ENCODE data around the gene UNC13B.

Gene UNC13B

GRCh38 chr9:35322075-35322885 lies 160.5 kb downstream of the UNC13B start:
- DNase-seq (ENCODE audit: low read depth in 2 of 3, low spot score in 1 of 3) = no peak

DNA sequence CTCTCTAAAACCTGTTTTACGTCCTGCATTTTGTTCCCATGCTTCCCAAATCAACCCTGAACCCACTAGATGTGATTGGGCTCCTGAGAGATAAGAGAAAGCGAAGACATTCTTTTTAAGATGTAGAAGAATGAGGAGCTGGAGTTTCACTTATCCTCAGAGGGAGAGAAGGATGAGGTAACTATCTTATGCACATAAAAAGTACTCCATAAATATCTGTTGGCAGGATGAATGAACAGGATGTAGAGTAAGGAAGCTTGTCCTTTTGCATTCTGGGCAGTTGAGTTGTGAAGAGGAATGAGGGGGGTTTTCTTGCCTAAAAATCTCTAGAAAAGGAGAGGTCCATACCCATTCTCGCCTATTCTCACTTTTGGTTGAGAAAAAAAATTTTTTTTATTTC lies 163.2 kb downstream of the UNC13B start:
- DNase-seq (ENCODE audit: low read depth in 2 of 3, low spot score in 1 of 3) = no peak

- no peak for DNase-seq (ENCODE audit: low read depth in 2 of 3, low spot score in 1 of 3)
Observed at GRCh38 chr9:35333551-35333950, 171.7 kb downstream of the UNC13B start.

GRCh38 chr9:35335164-35335563 lies 173.4 kb downstream of the UNC13B start:
- no peak for DNase-seq (ENCODE audit: low read depth in 2 of 3, low spot score in 1 of 3)

DNA sequence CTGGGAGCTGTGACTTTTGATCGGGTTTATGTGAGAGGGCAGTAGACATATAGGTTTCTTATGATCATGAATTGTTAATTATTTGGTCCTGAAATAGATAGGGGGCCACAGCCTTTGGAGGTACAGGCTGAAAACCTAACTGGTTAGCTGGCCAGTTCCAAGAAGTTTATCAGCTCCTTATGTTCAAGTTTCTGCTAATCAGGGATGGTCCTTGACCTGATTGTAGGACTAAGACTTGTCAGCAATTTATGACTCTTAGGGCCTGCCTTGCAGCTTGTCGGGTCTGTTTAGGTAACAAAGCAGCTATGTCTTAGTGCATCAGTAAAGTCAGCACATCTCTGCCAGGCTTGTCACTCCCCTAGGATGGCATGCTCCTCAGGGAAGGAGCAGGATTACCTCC lies 176.3 kb downstream of the UNC13B start:
- no peak for DNase-seq (ENCODE audit: low read depth in 2 of 3, low spot score in 1 of 3)

GRCh38 chr9:35338561-35339274 lies 176.9 kb downstream of the UNC13B start:
- DNase-seq (ENCODE audit: low read depth in 2 of 3, low spot score in 1 of 3) = no peak

DNA sequence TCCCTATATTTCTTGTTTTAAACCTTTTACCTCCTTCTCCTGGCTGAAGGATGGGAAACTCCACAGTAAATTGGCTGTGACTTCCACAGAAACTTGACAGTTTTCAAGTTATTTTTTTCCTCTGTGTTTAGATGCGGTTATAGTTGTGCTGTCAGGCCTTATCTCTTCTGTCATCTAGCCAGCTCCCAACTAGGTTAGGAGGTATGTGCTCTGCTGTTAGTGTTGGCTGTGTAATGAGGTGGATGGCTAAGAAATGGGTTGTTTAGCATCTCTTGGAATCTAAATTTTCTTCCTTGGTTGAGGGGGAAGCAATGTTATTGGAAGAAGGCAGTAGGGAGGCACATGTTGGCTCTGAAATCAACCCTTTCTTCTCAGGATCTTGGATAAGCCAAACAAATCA lies 178.2 kb downstream of the UNC13B start:
- DNase-seq (ENCODE audit: low read depth in 2 of 3, low spot score in 1 of 3) = no peak

GRCh38 chr9:35341021-35341420 lies 179.2 kb downstream of the UNC13B start:
- DNase-seq (ENCODE audit: low read depth in 2 of 3, low spot score in 1 of 3) = no peak

GRCh38 chr9:35341585-35341984 lies 179.8 kb downstream of the UNC13B start:
- DNase-seq (ENCODE audit: low read depth in 2 of 3, low spot score in 1 of 3) = no peak

DNA sequence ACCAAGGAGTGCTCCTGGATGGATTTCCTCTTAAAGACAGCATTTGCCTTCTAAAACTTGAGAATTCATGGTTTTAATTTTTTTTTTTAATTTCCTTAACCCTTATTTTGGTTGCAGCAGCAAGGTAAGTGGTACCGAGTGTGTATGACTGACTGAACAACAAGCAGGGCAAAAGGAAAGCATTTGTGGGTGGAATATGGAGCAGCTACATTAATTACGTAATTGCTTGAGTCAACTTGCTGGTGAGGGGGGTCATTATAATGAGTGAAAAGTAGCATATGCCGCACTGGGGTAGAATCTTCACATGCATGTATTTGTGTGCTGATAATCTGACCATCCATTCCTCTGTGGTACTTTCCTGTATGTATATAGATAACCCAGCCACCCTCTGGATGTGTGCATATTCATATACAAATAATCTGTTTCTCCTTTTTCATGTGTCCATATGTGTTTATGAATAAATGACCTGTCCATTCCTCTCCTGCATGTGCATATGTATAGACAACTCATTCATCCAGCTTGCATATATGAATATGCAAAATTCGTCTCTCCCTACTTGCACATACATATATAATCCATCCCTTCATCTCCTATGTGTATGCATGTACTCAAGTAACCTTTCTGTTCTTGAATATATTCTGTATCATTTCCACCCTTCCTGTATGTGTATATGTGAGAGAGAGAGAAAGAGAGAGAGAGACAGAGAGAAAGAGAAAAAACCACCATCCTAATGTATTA lies 180.6 kb downstream of the UNC13B start:
- DNase-seq (ENCODE audit: low read depth in 2 of 3, low spot score in 1 of 3) = no peak

GRCh38 chr9:35348109-35348508 lies 186.3 kb downstream of the UNC13B start:
- DNase-seq (ENCODE audit: low read depth in 2 of 3, low spot score in 1 of 3) = no peak

GRCh38 chr9:35349287-35349990 lies 187.6 kb downstream of the UNC13B start:
- DNase-seq (ENCODE audit: low read depth in 2 of 3, low spot score in 1 of 3) = no peak

- no peak for DNase-seq (ENCODE audit: low read depth in 2 of 3, low spot score in 1 of 3)
Observed at GRCh38 chr9:35350212-35350611, 188.4 kb downstream of the UNC13B start.

DNA sequence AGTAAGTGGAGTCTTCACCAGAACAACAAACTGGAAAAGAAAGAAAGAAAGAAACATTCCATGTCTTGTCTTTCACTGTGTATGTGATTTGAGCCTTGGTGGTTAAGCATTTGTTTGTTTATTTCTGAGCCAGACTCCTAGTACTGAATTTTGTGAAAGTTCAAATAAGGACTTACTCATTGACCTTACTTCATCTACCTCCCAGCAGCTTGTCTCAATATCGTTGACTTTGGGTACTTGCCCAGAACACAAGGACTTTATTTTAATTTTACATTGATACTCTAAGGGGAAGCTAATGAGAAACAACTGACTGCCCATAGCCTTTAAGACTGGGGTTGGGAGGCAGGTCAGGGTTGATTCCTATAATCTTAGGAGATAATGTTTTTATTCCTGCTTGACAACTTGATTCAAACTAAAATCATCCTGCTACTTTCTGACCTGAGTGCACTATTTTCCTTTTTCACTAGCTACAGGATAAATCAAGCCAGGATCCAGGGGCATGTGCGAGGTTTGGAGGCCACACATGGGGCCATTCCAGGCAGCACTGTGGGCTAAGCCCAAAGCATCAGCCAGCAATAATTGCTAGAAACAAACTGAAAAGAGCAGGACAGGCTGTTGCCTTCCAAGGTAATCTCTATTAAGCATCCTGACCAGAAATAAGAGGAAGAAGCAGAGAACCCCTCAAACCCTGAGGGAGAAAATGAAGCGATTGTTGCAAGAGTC lies 189.2 kb downstream of the UNC13B start:
- DNase-seq (ENCODE audit: low read depth in 2 of 3, low spot score in 1 of 3) = no peak

DNA sequence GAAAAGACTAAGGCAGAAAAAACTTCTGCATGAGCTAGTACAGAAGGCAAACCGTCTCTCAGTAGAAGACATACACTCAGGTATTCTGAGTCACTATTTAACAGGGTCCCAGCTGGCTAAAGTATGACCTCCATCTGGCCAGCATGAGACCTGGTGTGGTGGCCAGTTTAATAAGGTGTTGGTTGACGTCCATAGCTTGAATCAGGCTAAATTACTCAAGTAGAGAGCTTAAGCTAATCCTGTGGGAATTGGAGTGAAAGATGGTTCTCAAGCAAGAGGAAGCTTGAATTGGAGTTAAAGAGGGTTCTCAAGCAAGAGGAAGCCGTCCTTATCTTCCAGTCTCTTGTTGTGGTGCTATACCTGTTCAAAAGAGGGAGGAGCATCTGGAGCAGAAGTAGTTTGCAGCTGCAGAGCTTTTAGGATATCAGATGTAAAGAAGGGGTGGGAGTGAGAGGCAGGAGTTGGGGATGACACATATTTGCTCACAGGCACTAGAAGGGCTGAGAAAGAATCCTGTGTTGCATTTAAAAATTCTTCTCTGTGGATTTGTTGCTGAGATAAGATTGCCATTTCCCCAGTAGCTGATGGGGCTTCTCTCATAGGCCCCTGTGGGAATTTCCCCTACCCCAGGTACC lies 192.0 kb downstream of the UNC13B start:
- DNase-seq (ENCODE audit: low read depth in 2 of 3, low spot score in 1 of 3) = no peak

DNA sequence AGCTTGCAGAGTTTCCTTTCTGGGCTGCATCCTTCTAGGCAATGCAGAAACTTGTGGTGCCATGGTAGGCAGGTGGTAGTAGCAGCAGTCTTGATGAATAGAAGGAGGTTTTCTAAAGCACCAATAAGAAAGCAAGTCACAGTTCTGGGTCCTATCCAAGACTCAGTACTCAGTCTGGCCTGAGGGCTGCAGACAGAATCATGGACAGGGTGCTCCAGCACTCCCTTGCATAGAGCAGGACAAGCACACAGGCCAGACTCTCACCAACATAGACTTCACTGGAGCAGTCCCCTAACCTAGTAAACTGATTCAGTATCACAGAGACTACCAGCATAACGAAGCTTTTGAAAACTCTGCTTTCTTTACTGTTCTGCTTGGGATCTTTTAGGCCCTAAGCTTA lies 194.1 kb downstream of the UNC13B start:
- no peak for DNase-seq (ENCODE audit: low read depth in 2 of 3, low spot score in 1 of 3)

GRCh38 chr9:35357116-35357515 lies 195.3 kb downstream of the UNC13B start:
- DNase-seq (ENCODE audit: low read depth in 2 of 3, low spot score in 1 of 3) = no peak

DNA sequence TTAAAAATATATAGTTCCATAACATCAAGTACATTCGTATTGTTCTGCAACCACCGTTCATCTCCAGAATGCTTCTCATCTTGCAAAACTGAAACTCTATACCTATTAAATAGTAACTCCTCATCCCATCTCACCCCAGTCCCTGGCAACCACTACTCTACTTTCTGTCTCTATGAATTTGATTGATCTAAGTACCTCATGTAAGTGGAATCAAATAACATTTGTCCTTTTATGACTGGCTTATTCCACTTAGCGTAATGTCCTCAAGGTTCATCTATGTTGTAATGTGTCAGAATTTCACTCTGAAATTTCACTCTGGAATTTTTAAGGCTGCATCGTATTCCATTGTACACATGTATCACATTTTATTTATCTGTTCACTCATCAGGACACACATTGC lies 196.0 kb downstream of the UNC13B start:
- no peak for DNase-seq (ENCODE audit: low read depth in 2 of 3, low spot score in 1 of 3)

DNA sequence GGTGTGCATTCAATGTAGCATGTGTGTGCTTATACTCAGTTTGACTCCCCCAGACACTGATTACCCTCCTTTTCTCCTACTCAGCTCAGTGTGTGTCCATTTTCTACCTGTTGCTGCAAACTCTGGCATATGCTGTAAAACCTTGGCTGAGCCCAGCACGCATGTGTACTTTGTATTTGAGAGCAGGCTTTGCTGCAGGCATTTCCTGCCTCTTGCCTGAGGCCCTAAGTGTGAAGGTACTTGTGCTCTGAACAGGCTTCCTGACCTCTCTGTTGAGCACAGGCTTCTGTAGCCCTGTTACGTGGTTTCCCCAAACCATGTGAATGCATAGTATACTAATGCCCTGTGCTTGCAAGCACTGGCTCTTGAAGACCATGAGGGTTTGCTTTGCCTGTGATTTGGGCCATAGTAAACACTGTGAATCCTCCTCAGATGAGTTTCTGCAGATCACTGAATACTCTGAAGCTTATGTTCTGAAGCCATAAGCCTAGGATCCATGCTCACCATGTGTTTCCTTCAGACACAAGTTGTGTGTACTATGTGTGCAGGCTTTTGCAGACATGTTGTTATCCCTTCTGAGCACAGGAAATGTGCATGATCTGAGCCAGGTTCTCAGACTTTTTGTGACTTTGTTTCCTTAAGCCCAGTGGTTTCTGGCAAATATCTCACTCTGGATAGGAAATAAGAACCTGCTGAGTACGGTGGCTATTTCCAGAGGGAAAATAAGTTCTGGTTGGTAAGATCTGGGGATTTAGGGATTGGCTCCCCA lies 203.2 kb downstream of the UNC13B start:
- DNase-seq (ENCODE audit: low read depth in 2 of 3, low spot score in 1 of 3) = no peak

Measured in stimulated activated CD4-positive, alpha-beta T cell treated with anti-CD3 and anti-CD28 coated beads, Interleukin-12 subunit alpha, Interleukin-12 subunit beta, amount 100 ng/mL, for 48 hours (primary cell).